Trophoblast cell (in vitro differentiated cells and primary cell): ENCODE measurements around the gene KCTD2.

ENCODE experiments used
- DNase-seq, 2 donors: peaks; one replicate each; pipeline ENCODE4 v3.0.0-alpha.2; 2016
- H2AFZ ChIP-seq: 2 replicates; pipeline ENCODE4 v1.6.1; 2013; ENCODE audit warnings: low read length, moderate library complexity, mild to moderate bottlenecking; ENCODE audit not compliant: insufficient read depth, poor library complexity
- H2AK5ac ChIP-seq: 2 replicates; pipeline ENCODE4 v1.6.1; 2013; ENCODE audit warnings: mild to moderate bottlenecking, low read length
- H2BK120ac ChIP-seq: 2 replicates; pipeline ENCODE4 v1.6.1; 2013; ENCODE audit warnings: low read length, mild to moderate bottlenecking, moderate library complexity; ENCODE audit not compliant: insufficient read depth, poor library complexity
- H2BK12ac ChIP-seq: 2 replicates; pipeline ENCODE4 v1.6.1; 2013; ENCODE audit warnings: mild to moderate bottlenecking, low read length, moderate library complexity
- H2BK5ac ChIP-seq: 2 replicates; pipeline ENCODE4 v1.6.1; 2013; ENCODE audit warnings: low read length, low read depth, moderate library complexity, mild to moderate bottlenecking; ENCODE audit not compliant: poor library complexity
- H3K14ac ChIP-seq: 2 replicates; pipeline ENCODE4 v1.6.1; 2013; ENCODE audit warnings: mild to moderate bottlenecking, low read length
- H3K18ac ChIP-seq: 2 replicates; pipeline ENCODE4 v1.6.1; 2013; ENCODE audit warnings: mild to moderate bottlenecking, low read length
- H3K23ac ChIP-seq: 2 replicates; pipeline ENCODE4 v1.6.1; 2013; ENCODE audit warnings: low read length
- H3K27ac ChIP-seq: 2 replicates; pipeline ENCODE4 v1.5.1; 2013; ENCODE audit warnings: low read depth, mild to moderate bottlenecking, inconsistent platforms, low read length, moderate library complexity
- H3K27me3 ChIP-seq: 2 replicates; pipeline ENCODE4 v1.6.1; 2013; ENCODE audit warnings: inconsistent platforms, mild to moderate bottlenecking, low read length, moderate library complexity; ENCODE audit not compliant: insufficient read depth
- H3K36me3 ChIP-seq, 2 experiments: 1 replicate in 1 of 2; 2 replicates in 1 of 2; pipeline ENCODE4 v1.6.1; 2013; ENCODE audit warnings: low read length in 2 of 2, mild to moderate bottlenecking in 2 of 2, moderate library complexity in 1 of 2; ENCODE audit not compliant: insufficient read depth in 2 of 2, control insufficient read depth in 1 of 2
- H3K4ac ChIP-seq: 2 replicates; pipeline ENCODE4 v1.6.1; 2013; ENCODE audit warnings: low read depth, mild to moderate bottlenecking, low read length, moderate library complexity
- H3K4me1 ChIP-seq, 2 experiments: 1 replicate in 1 of 2; 2 replicates in 1 of 2; pipeline ENCODE4 v1.6.1; 2013; ENCODE audit warnings: low read length in 2 of 2, mild to moderate bottlenecking in 2 of 2, moderate library complexity in 1 of 2; ENCODE audit not compliant: insufficient read depth in 2 of 2, control insufficient read depth in 1 of 2
- H3K4me2 ChIP-seq: 2 replicates; pipeline ENCODE4 v1.6.1; 2013; ENCODE audit warnings: inconsistent platforms, mild to moderate bottlenecking, low read length, moderate library complexity
- H3K4me3 ChIP-seq: 2 replicates; pipeline ENCODE4 v1.5.1; 2013; ENCODE audit warnings: mild to moderate bottlenecking, low read depth, low read length, inconsistent platforms
- H3K79me1 ChIP-seq: one replicate; pipeline ENCODE4 v1.6.1; 2013; ENCODE audit warnings: low read length
- H3K79me2 ChIP-seq: 2 replicates; pipeline ENCODE4 v1.6.1; 2013; ENCODE audit warnings: low read length, mild to moderate bottlenecking; ENCODE audit not compliant: control insufficient read depth, insufficient read depth, poor library complexity
- H3K9ac ChIP-seq: 2 replicates; pipeline ENCODE4 v1.6.1; 2013; ENCODE audit warnings: mild to moderate bottlenecking, low read length
- H3K9me3 ChIP-seq: 2 replicates; pipeline ENCODE4 v1.6.1; 2013; ENCODE audit warnings: low read depth, mild to moderate bottlenecking, control low read depth, inconsistent platforms, low read length; ENCODE audit not compliant: insufficient read depth
- H4K12ac ChIP-seq: 2 replicates; pipeline ENCODE4 v1.6.1; 2013; ENCODE audit warnings: low read depth, mild to moderate bottlenecking, low read length, moderate library complexity
- H4K8ac ChIP-seq: 2 replicates; pipeline ENCODE4 v1.6.1; 2013; ENCODE audit warnings: low read depth, mild to moderate bottlenecking, low read length, moderate library complexity
- H4K91ac ChIP-seq: one replicate; pipeline ENCODE4 v1.6.1; 2013; ENCODE audit warnings: low read depth, mild to moderate bottlenecking, low read length, moderate library complexity
- WGBS: extraction: QIAGEN DNeasy Blood & Tissue Kit; methylation state at CpG from one replicate; pipeline ENCODE4 v1.1.7; 2013; ENCODE audit warnings: missing lambda C conversion rate; ENCODE audit not compliant: insufficient read length, insufficient coverage; ENCODE audit errors: extremely low coverage; 5-methylcytosine and 5-hydroxymethylcytosine counted together

Gene KCTD2

DNA sequence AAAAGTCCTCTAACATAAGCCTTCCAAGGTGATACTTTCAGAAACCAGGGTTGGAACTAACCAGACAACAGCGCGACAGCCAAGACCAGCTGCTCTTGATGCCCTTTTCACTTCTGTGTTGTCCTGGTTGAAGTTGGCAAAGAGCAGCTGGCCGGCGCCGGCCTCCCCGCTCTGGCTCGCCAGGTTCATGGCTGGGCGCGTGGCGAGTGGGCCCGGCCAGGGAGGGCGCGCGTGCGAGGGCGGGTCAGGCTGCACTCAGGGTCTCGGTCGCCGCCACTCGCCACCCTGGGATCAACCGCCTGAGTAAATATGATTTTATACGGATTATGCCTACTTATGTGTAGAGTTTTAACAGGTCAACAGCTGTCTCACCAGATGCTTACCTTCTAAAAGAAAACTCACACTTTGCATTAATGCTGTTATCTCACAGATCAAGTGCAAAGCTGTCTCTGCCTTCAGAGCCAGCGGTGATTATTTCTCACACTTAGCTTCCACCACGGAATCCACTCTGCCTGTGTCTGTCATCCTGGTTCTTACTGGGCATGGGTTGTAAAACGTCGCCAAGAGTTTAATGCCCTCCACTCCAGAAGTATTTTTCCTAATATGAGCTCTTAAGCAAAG, 13.5 kb downstream of the KCTD2 start:
- no peaks in the 10 kb centered on the region for H3K27me3 ChIP-seq
- H2AFZ ChIP-seq = no peak overlapping the region
- no peak overlapping the region for H3K27ac ChIP-seq
- no peak overlapping the region for H4K12ac ChIP-seq
- no peak overlapping the region for H3K18ac ChIP-seq
- no peak overlapping the region for H3K9ac ChIP-seq
- no peak for DNase-seq
- H3K4me3 ChIP-seq = no peak overlapping the region
- H2BK120ac ChIP-seq = no peak overlapping the region
- H2BK12ac ChIP-seq = no peak overlapping the region
- no peaks in the 10 kb centered on the region for H3K79me1 ChIP-seq
- H2AK5ac ChIP-seq = no peak overlapping the region
- no peaks in the 10 kb centered on the region for H3K79me2 ChIP-seq
- H3K14ac ChIP-seq = no peak overlapping the region
- H2BK5ac ChIP-seq = no peak overlapping the region
- no peak overlapping the region for H4K8ac ChIP-seq
- H3K36me3 ChIP-seq = peaks cover 52 to 58% of the 10 kb centered on the region in 2 experiments
- H3K9me3 ChIP-seq = no peaks in the 10 kb centered on the region
- no peak overlapping the region for H3K23ac ChIP-seq
- WGBS = no CpG with 5 or more reads among the region's 26 CpGs
- no peaks in the 10 kb centered on the region for H3K4me1 ChIP-seq
- no peak overlapping the region for H3K4ac ChIP-seq
- H4K91ac ChIP-seq = no peak overlapping the region
- no peak overlapping the region for H3K4me2 ChIP-seq

DNA sequence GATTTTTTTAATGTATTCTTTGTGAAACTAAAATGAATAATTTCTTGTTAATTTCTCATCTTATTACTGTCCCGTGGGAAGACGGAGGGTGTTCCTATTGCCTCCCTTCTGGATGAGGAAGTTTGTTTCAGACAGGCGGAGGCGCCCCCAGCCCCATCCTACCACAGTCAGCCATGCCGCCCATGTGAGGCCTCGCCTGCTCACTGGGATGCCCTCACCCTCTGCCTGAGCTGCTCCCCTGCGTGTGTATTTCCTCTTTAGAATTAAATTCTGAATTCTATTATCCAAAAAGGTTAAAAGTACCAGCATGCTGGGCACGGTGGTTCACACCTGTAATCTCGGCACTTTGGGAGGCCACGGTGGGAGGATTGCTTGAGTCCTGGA, 14.0 kb downstream of the KCTD2 start:
- H3K14ac ChIP-seq = no peak overlapping the region
- H3K9ac ChIP-seq = no peak overlapping the region
- no peaks in the 10 kb centered on the region for H3K27me3 ChIP-seq
- H2BK12ac ChIP-seq = no peak overlapping the region
- WGBS = no CpG with 5 or more reads among the region's 10 CpGs
- H3K36me3 ChIP-seq = peaks cover 50 to 58% of the 10 kb centered on the region in 2 experiments
- no peak for DNase-seq
- no peak overlapping the region for H2AFZ ChIP-seq
- no peak overlapping the region for H3K27ac ChIP-seq
- H3K4me2 ChIP-seq = no peak overlapping the region
- H4K12ac ChIP-seq = no peak overlapping the region
- no peaks in the 10 kb centered on the region for H3K9me3 ChIP-seq
- H3K4me1 ChIP-seq = no peaks in the 10 kb centered on the region
- H4K8ac ChIP-seq = no peak overlapping the region
- no peak overlapping the region for H3K4me3 ChIP-seq
- no peaks in the 10 kb centered on the region for H3K79me1 ChIP-seq
- H2AK5ac ChIP-seq = no peak overlapping the region
- no peak overlapping the region for H3K18ac ChIP-seq
- H2BK120ac ChIP-seq = no peak overlapping the region
- no peaks in the 10 kb centered on the region for H3K79me2 ChIP-seq
- no peak overlapping the region for H3K4ac ChIP-seq
- H3K23ac ChIP-seq = no peak overlapping the region
- no peak overlapping the region for H2BK5ac ChIP-seq
- no peak overlapping the region for H4K91ac ChIP-seq

DNA sequence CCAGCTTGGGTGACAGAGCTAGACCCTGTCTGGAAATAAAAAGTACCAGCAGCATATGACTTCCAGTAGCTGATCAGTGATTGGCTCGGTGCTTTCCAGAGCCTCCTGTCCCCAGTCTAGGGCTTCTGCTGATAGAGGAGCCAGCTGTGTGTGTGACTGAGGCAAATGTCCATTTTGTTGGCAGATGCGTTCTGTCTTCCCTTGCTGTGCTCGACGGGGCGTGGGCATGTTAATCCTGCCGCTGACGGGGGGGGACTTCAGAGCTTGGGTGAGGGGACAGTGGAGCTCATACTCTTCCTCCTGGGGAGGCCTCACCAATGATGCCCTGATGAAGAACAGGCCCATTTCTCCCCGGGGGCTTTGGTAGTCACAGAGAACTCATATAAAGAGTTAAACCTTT, 14.6 kb downstream of the KCTD2 start:
- Histone ChIP-seq H3K4me1 (no peaks in the 10 kb centered on the region), H3K4me3 (no peak overlapping the region), H2BK12ac (no peak overlapping the region), H3K9me3 (no peaks in the 10 kb centered on the region), H3K36me3 (peaks cover 50 to 58% of the 10 kb centered on the region in 2 experiments), H3K79me2 (no peaks in the 10 kb centered on the region), H2AFZ (no peak overlapping the region), H4K8ac (no peak overlapping the region), H3K4ac (no peak overlapping the region), H3K9ac (no peak overlapping the region), H3K27me3 (no peaks in the 10 kb centered on the region), H3K79me1 (no peaks in the 10 kb centered on the region), H3K14ac (no peak overlapping the region), H3K27ac (no peak overlapping the region), H2BK120ac (no peak overlapping the region), H2BK5ac (no peak overlapping the region), H3K4me2 (no peak overlapping the region), H4K12ac (no peak overlapping the region), H4K91ac (no peak overlapping the region), H3K23ac (no peak overlapping the region), H2AK5ac (no peak overlapping the region), H3K18ac (no peak overlapping the region)
- DNase-seq = no peak
- WGBS = no CpG with 5 or more reads among the region's 8 CpGs

DNA sequence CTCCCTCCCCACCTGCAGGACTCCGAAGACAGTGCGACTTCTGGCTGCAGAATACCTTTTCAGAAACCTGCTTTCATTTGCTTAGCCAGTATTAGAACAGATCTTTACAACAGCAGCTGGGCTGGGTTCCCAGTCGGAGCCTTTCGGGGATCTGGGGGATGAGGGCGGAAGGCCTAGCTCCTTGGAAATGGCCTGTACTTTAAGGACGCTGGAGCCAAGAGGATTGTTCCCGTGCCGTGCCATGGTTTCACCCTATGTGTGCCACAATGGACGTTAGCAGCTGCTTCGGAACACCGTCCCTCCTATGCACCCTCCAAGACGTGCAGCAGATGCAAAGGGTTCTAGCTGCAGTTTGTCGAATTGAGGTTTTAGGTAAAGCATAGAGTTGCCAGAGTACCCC, 16.2 kb downstream of the KCTD2 start:
- DNase-seq = no peak
- H2BK12ac ChIP-seq = no peak overlapping the region
- H2AFZ ChIP-seq = no peak overlapping the region
- H3K23ac ChIP-seq = no peak overlapping the region
- H4K12ac ChIP-seq = no peak overlapping the region
- no peak overlapping the region for H3K4me2 ChIP-seq
- no peak overlapping the region for H3K9ac ChIP-seq
- no peak overlapping the region for H3K14ac ChIP-seq
- no peak overlapping the region for H3K4me3 ChIP-seq
- no peak overlapping the region for H3K18ac ChIP-seq
- H4K91ac ChIP-seq = no peak overlapping the region
- H3K36me3 ChIP-seq = peaks cover 46 to 57% of the 10 kb centered on the region in 2 experiments
- no peak overlapping the region for H3K27ac ChIP-seq
- H3K27me3 ChIP-seq = no peaks in the 10 kb centered on the region
- WGBS = no CpG with 5 or more reads among the region's 13 CpGs
- H4K8ac ChIP-seq = no peak overlapping the region
- no peak overlapping the region for H2BK5ac ChIP-seq
- H3K79me2 ChIP-seq = no peaks in the 10 kb centered on the region
- H3K9me3 ChIP-seq = no peaks in the 10 kb centered on the region
- no peak overlapping the region for H2AK5ac ChIP-seq
- H3K4me1 ChIP-seq = no peaks in the 10 kb centered on the region
- H3K4ac ChIP-seq = no peak overlapping the region
- no peak overlapping the region for H2BK120ac ChIP-seq
- no peaks in the 10 kb centered on the region for H3K79me1 ChIP-seq
